NCI-H2196 (cell line): Measurements from ENCODE around the gene DCLRE1C.
"Not testable (repeated sequence)": the region's sequence is repeated elsewhere in the genome, so short reads cannot be mapped to it uniquely, and the experiment has no call there.

Experiments used
- DNase-seq: peaks from one replicate; lab custom pipeline; 2025; ENCODE audit not compliant: unreplicated experiment; lab: John Stamatoyannopoulos, UW

Gene DCLRE1C

DNA sequence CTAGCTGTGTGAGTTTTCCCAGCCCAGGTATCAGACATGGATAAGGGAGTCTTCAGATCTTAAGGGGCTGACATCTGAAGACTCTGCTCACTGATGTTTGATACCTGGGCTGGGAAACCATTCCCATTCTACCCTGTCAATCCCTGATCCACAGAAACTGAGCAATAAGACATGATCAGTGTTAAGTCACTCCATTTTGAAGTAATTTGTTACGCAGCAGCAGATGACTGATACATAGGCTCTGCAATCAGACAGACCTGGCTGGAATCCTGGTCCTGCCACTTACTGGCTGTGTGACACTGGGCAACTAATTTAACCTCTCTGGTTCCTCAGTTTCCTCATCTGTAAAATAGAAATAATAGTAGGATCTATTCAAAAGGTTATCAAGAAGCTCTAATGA is 6.6 kb downstream of the DCLRE1C start:
- no peak for DNase-seq

DNA sequence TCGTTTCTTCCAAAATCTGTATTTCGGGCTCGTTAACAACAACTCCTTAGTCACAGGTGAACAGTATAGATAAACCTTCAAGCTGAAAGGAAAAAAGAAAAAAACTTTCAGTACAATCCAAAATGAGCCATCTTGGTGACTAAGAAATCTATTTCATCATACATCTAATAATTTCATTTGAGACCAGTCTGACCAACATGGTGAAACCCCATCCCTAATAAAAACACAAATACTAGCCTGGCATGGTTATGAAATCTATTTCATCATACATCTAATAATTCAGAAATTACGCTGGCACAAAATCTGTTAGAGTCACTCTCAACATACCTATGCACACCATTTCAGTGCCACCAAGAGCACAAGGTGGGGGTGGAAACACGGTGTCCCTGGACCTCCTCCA is 8.8 kb downstream of the DCLRE1C start:
- no peak for DNase-seq

DNA sequence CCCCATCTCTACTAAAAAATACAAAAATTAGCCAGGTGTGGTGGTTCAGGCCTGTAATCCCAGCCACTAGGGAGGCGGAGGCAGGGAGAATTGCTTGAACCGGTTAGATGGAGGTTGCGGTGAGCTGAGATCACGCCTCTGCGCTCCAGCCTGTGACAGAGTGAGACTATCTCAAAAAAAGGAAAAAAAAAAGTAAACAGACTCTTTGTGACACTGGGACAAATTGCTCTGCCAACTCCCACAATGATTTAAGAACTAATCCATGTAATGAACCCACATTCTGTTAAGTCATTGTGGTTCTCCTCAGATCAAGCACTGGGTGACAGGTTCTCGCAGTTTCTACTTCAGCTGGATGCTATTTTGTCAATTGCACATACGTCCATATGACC is 11.0 kb downstream of the DCLRE1C start:
- DNase-seq, result not testable (repeated sequence)

DNA sequence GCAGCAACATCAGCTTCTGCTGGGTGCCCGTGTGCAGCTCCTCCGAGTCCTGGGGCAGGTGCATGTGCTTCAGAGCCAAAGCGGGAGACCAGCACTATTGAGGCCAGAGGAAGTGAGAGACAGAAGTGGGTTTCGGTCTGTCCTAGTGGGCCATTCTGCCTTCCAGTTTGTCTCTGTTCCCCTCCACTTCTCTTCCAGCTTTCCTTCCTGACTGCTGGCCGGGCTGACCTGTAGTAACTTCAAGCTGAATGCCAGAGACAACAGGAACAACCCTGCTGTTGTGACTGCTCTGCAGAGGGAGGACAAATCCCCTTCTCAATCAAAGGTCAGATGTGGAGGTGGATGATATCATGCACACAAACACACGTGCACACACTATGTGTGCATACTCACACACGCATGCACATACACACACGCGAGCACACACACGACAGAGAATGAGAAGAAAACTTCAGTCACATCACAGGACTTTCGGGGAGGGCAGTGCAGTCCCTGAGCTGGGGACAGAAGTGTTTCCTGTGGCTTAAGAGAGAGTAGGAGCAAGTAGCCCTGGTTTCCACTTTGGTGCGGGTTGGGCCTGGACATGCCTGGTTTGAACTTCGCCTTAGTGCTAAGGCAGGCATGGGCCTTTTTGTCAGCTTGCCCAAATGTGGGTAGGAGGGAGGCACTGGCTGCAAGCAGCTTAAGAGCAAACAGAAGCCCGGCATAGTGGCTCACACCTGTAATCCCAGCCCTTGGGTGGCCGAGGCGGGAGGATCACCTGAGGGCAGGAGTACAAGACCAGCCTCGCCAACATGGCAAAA is 11.5 kb downstream of the DCLRE1C start:
- not testable (repeated sequence) for DNase-seq

DNA sequence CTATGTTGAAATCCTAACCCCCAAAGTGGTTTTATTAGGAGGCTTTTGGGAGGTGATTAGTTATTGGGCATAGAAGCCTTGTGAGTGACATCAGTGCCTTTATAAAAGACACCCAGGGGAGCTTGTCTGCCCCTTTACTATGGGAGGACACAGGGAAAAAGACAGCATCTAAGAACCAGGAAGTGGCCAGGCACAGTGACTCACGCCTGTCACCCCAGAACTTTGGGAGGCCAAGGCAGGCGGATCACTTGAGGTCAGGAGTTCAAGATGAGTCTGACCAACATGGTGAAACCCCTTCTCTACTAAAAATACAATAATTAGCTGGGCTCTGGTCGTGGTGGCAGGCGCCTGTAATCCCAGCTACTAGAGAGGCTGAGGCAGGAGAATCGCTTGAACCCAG is 14.9 kb downstream of the DCLRE1C start:
- not testable (repeated sequence) for DNase-seq

DNA sequence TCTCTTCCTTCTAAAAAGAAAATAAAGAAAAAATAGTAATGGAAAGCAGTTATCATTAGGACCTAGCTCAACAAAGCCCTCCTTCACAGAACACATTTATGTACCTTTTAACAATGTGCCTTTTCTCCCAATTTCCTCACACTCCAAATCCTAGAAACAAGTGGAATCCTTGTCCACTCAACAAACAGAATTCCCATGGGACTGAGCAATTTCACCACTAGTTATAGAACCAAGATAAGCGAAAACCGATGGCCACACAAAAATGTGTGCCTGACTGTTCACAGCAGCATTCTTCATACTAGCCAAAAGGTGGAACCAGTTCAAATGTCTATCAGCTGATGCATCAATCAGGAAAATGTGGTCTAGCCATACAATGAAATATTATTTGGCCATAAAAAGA is 17.3 kb downstream of the DCLRE1C start:
- no peak for DNase-seq

DNA sequence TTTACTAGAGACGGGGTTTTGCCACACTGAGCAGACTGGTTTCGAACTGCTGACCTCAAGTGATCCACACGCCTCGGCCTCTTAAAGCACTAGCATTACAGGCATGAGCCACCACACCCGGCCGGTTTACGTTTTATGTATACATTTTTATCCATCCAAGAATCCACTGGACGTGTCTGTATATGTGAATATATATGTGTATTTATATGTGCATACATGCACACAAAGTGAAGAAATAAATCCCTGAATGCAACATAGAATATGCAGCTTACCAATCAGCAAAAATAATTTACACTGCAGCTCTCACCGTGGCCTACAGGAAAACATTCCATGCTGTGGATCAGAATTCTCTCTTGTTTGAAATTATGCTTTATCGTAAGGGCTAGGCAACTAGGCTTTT is 23.3 kb downstream of the DCLRE1C start:
- no peak for DNase-seq

DNA sequence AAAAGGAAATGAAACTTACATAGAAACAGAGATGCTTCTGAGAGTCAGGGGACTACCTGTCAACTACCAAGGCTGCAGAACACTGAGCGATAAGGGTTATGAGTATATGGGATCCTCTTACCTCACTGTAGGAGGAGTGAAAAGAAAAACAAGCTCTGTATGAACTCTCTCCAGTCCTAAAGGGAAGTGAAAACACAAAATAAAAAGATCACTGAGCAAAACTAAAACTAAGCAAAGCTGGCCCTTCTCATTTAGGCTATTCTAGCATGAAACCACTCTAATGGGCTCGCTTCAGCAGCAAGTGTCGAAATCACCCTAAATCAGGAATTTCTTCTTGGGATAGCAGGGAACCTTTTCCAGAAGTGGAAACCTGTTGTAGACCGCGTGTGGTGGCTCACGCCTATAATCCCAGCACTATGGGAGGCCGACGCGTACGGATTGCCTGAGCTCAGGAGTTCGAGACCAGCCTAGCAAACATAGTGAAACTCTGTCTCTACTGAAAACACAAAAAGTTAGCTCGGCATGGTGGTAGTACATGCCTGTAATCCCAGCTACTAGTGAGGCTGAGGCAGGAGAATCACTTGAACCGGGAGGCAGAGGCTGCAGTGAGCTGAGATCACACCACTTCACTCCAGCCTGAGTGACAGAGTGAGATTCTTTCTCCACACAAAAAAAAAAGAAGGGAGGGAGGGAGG is 27.0 kb downstream of the DCLRE1C start:
- no peak for DNase-seq

DNA sequence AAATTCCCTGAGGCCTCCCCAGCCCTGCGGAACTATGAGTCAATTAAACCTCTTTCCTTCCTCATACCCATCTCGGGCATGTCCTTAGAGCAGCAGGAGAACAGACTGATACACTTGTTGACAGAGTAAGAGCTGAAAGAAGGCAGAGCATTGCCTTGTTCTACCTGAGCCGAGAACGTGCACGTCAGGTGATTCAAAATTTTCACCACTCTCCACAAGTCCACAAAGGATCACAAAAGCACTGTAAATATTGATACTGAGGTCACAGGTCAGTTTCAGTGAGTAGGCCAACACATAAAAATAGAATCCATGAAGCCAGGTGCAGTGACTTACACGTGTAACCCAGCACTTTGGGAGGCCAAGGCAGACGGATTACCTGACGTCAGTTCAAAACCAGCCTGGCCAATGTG is 27.8 kb downstream of the DCLRE1C start:
- peak; percentile 2 for DNase-seq

DNA sequence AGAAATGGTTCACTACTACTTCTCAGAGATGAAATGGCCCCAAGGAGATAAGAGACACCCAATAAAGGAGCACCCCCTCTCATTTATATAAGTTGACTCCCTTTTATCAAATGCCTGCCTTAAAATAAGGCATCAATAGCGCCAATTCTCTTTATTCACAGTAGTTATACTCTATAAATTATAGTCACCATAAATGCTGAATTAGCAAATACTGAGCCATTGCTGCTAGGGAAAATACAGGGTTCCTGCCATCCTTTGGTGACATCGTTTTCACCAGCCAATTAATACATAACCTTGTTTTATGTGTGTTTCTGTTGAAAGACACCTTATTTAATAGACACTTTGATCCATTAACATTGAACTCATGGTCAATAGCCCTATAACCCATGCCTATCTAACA is 28.6 kb downstream of the DCLRE1C start:
- no peak for DNase-seq

DNA sequence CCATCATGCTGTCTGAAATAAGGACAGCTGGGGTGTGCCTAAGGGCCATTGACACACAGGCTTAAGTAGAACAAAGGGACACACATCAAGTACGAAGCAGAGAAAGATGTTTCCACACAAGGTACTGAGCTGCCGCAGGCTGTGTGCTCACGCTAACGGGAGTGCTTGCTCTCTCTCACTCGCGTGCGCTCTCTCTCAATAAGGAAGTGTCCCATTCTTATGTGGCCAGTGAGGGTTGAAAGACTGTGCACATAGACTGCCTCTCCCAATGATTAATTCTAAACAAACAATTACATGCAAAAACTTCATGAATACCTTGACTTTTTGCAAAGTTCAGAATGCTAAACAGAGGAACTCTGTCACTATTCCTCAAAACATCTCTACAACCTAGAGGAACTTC is 29.9 kb downstream of the DCLRE1C start:
- DNase-seq, result no peak

DNA sequence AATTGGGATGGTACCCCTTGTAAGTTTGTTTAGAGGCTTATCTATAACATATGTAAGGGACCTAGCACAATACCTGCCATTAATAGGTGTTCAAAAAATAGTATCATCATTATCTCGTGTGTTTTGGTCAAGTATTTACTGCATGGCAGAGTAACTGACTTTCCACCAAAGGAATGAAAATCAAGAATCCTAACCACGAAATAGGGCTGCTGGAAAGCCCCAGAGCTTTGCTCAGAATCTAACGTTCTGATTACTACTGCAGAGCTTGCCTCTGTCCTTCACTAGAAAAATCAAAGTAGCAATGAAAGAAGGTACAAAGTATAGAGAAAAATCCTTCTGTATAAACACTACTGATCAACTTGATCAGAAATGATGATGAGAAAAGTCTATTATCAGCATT is 34.9 kb downstream of the DCLRE1C start:
- no peak for DNase-seq

DNA sequence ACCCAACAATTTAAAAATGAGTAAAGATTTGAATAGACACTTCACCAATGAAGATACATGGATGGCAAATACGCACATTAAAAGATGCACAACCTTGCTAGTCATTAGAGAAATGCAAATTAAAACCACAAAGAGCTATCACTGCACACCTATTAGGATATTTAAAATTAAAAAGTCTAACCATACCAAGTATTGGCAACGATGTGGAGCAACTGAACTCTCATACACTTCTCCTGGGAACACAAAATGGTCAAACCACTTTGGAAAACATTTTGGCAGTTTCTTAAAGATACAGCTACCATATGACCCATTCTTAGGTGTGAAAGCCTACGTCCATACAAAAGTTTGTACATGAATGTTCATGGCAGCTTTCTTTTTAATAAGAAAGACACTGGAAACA is 36.1 kb downstream of the DCLRE1C start:
- no peak for DNase-seq

DNA sequence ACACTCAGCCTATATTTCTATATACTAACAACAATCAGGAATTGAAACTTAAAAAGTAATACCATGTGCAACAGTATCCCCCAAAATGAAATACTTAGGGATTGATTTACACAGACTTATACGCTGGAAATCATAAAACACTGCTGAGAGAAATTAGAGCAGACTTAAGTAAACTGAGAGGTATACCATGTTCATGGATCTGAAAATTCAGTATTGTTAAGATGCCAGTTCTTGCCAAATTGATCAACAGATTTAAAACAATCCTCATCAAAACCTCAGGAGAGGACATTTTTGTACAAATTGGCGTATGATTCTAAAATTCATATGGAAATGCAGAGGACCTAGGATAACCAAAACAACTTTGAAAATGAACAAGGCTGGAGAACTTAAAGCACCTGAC is 37.3 kb downstream of the DCLRE1C start:
- no peak for DNase-seq

DNA sequence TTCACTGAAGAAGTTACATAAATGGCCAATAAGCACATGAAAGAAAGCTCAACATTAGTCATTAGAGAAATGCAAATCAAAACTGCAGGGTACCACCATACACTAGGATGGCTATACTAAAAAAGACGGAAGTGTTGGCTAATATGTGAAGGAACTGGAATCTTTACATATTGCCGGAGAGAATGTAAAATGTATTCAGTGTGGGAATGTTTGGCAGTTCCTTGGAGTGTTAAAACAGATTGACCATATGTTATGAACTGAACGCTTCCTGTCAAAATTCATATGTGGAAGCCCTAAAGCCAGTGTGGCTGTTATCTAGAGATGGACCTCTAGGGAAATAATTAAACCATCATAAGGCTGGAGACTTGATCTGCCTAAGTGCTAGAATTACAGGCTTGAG is 42.1 kb downstream of the DCLRE1C start:
- no peak for DNase-seq

DNA sequence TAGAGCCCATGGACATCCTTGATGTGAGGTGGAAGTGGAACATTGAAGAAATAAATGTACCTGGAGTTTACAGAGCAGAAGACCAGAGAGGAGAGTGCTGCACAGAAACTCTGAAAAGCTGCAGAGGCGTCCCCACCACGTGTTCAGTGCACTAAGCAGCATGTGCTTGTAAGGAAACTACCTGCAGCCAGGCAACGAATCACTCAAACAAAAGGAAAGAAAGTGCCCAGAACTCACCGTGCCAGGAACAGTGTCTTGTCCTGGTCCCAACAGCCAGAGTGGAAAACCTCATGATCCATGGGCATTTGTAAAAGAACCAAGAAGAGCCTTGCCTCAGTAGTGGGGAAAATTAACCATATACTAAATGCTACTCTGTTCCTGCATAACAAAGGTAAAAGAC is 42.9 kb downstream of the DCLRE1C start:
- DNase-seq, result no peak

DNA sequence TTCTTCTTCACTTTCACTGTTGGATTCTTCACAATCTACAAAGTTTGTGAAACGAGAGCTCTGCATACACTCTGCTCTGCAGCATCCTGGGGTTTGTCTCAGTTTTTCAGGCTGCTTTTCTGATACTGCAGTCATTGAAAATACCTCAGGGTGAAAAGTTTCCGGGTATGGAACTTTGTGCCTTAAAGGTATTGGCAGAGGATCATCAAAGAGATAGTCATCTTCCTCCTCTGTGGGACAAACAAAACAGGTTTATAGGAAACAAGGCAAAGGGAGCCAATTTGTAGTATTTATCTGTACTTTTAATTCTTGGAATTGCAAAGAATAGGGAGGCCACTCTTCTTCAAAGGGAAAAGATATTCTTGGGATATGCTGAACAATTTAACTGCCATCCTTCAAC is 44.8 kb downstream of the DCLRE1C start:
- DNase-seq, result no peak

DNA sequence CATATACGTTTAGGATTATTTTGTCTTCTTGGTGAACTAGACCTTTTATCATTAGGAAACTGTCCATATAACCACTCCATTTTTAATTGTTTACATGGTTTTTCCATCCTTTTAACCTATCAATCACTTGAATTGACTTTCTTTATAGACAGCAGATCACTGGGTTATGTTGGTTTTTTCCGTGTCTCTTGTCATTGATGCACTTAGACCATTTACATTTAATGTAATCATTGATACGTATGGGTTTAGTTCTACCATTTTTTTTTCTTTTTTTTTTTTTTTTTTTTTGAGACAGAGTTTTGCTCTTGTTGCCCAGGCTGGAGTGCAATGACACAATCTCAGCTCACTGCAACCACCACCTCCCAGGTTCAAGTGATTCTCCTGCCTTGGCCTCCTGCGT is 46.3 kb downstream of the DCLRE1C start:
- not testable (repeated sequence) for DNase-seq

DNA sequence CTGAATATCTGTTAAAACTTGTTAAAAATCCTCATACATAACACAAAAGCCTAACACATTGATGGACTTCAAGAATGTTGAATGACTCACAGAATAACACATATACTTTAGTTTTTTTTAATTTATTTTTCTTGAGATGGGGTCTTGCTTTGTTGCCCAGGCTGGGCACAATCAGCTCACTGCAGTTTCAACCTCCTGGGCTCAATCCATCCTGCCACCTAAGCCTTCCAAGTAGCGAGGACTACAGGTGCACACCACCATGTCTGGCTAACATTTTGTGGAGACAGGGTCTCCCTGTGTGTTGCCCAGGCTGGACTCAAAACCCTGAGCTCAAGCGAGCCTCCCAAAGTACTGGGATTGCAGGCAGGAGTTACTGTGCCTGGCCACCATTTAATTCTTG is 47.1 kb downstream of the DCLRE1C start:
- DNase-seq, result no peak

DNA sequence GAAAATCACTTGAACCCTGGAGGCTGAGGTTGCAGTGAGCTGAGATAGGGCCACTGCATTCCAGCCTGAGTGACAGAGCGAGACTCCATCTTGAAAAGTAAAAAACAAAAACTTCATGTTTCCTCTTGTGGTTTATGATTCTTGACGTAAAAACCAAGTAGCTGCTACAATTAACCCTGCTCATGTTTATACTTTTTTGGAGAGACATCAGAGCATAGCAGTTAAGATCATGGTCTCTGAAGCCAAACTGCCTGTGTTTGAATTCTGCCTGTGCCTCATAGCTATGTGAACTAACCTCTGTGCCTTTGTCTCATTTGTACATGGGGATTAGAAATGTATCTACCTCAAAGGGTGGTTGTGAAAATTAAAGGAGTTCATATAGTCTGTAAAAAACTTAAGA is 48.0 kb downstream of the DCLRE1C start:
- DNase-seq, result no peak

DNA sequence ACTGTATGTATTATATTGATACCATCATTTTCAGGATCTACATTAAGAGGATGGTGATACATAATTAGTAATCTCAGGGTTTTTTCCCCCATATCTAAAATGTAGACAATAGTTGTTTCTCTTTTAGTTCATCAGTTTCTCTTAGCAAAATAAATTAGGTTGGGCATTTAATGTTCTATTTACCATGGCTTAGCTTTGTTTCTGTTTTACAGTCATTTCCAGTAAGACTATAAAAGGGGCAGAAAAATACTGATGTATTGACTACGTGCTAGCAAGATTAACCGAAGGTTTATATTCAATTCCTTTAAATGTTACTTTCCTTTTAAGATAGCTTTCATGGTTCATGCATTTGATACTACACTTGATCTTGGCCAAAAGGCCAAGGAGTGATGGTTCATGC is 49.0 kb downstream of the DCLRE1C start:
- no peak for DNase-seq

DNA sequence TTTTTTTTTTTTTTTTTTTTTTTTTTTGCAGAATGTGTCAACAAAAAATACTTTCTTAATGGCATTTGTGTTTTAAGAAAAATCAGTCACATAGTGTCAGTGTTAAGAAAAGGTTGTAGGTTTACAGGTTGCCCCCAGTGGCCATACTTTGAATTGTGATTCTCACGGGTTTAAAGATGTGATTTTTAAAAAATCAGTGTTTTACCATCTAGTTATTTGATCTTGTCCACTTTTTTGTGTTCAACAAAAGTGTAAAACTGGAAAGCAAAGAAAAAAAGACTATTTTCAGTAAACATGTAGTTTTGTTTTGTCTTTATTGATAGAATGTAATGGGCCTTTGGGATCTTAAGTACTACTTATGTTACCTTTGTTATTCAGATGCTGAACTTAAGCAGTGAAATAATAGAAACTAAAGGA is 49.6 kb downstream of the DCLRE1C start:
- DNase-seq, result no peak

DNA sequence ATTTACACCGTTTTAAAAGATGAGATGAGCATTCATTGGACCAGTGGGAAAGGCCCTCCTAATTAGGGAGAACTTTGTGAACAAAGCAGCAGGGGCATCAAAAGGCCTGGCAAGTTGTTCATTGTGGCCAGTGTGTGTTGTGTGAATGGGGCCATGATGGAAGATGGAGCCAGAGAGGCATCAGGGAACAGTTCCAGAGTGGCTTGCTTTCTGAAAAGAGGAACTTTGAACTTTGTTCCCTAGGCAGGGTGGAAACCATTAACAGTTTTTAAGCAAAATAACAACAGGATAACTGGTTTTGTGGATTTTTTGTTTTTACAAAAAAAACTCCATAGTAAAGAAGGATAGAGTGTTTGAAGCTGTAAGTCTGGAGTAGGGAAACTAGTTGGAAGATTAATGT is 62.7 kb downstream of the DCLRE1C start:
- DNase-seq, result no peak
